Measurements from ENCODE around the gene IGHMBP2. TPM values are rescaled to one million over a fixed set of nuclear protein-coding genes. Genes with fewer than 3 reads are reported as not detected.

The IGHMBP2 gene
- total RNA-seq, 1 donor from 2014 or later, result 13.2 TPM

- intact Hi-C loops (cut with micrococcal nuclease), result no loop called here
- Histone ChIP-seq H3K36me3 (peaks cover 52% of the 10 kb centered on the region), H3K9me3 (replicated peaks) (no peaks in the 10 kb centered on the region), H3K27ac (replicated peaks) (peak overlapping the region; percentile 15), H3K27me3 (ENCODE audit: low read depth) (no peaks in the 10 kb centered on the region), H3K4me3 (no peak overlapping the region), H3K4me1 (peaks cover 39% of the 10 kb centered on the region)
- TF ChIP-seq, protein P1, sequence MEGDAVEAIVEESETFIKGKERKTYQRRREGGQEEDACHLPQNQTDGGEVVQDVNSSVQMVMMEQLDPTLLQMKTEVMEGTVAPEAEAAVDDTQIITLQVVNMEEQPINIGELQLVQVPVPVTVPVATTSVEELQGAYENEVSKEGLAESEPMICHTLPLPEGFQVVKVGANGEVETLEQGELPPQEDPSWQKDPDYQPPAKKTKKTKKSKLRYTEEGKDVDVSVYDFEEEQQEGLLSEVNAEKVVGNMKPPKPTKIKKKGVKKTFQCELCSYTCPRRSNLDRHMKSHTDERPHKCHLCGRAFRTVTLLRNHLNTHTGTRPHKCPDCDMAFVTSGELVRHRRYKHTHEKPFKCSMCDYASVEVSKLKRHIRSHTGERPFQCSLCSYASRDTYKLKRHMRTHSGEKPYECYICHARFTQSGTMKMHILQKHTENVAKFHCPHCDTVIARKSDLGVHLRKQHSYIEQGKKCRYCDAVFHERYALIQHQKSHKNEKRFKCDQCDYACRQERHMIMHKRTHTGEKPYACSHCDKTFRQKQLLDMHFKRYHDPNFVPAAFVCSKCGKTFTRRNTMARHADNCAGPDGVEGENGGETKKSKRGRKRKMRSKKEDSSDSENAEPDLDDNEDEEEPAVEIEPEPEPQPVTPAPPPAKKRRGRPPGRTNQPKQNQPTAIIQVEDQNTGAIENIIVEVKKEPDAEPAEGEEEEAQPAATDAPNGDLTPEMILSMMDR (IDR thresholded peaks at IDR 0.05; ENCODE audit: borderline replicate concordance), result no peak
- no peak for DNase-seq
Measured at GRCh38 chr11:68892576-68892975, 11.1 kb upstream of the IGHMBP2 start.

- intact Hi-C loops (cut with micrococcal nuclease), result no loop called here
- TF ChIP-seq, protein P1 (IDR thresholded peaks at IDR 0.05; ENCODE audit: borderline replicate concordance), result no peak
- peaks cover 40% of the 10 kb centered on the region for H3K4me1 ChIP-seq
Measured at GRCh38 chr11:68893282-68893681, 10.4 kb upstream of the IGHMBP2 start.

GRCh38 chr11:68896171-68896959, 7.3 kb upstream of the IGHMBP2 start:
- Histone ChIP-seq H3K27ac (replicated peaks) (peak overlapping the region; percentile 56), H3K36me3 (peaks cover 85% of the 10 kb centered on the region), H3K9me3 (replicated peaks) (no peaks in the 10 kb centered on the region), H3K4me1 (peaks cover 27% of the 10 kb centered on the region), H3K27me3 (ENCODE audit: low read depth) (no peaks in the 10 kb centered on the region), H3K4me3 (no peak overlapping the region)
- no peak for DNase-seq
- TF ChIP-seq, protein P1 (IDR thresholded peaks at IDR 0.05; ENCODE audit: borderline replicate concordance), result no peak
- intact Hi-C loops (cut with micrococcal nuclease), result no loop called here

More at GRCh38 chr11:68893282-68893681, 10.4 kb upstream of the IGHMBP2 start:
- Histone ChIP-seq H3K36me3 (peaks cover 59% of the 10 kb centered on the region), H3K9me3 (replicated peaks) (no peaks in the 10 kb centered on the region), H3K27me3 (ENCODE audit: low read depth) (no peaks in the 10 kb centered on the region), H3K4me3 (no peak overlapping the region), H3K27ac (replicated peaks) (no peak overlapping the region)
- no peak for DNase-seq

DNA sequence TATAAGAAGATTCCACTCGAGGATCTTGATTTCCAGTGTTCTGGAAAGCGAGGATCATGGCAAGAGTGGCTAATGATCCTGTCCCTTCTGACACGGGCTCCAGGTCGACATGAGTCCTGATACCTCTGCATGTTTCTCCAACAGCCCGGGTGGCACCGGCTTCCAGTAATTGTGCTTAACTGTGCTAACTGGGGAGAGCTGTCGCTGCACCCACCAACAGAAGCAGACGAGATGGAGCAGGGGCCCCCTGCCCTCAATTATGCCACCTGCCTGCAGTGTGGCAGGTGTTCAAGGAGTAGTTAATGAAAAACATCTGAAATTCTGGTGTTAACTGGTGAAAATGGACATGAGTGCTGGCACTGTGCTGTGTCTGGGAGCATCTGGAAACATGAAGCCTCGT, 6.2 kb upstream of the IGHMBP2 start:
- intact Hi-C loops (cut with micrococcal nuclease), result no loop called here
- Histone ChIP-seq H3K27ac (replicated peaks) (peak overlapping the region; percentile 56), H3K4me3 (no peak overlapping the region), H3K27me3 (ENCODE audit: low read depth) (no peaks in the 10 kb centered on the region), H3K9me3 (replicated peaks) (no peaks in the 10 kb centered on the region), H3K4me1 (peaks cover 32% of the 10 kb centered on the region), H3K36me3 (peaks cover 85% of the 10 kb centered on the region)
- TF ChIP-seq, protein P1 (IDR thresholded peaks at IDR 0.05; ENCODE audit: borderline replicate concordance), result no peak
- DNase-seq, result no peak

DNA sequence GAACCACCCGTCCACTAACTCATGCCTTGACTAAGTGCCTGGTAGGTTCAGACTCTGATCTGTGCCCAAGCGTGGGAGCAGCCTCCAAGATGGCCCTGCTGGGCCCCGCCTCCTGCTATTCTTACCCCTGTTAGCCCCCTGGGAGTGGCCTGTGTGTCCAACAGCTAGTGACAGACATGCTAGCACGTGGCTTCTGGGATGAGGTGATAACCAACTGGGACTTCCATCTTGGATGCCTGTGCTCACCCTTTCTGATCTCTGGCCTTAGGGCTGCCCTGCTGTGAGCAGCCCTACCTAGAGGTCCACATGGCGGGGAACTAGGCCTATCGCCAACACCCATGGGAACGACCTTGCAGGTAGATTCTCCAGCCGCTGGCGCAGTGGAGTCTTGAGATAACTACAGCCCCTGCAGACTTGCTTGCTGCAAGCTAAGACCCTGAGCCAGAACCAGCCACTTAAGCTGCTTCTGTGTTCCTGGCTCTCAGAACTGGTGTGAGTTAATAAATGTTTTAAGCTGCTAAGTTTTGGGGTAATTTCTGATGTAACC, 2.8 kb upstream of the IGHMBP2 start:
- Histone ChIP-seq H3K4me1 (peaks cover 65% of the 10 kb centered on the region), H3K4me3 (no peak overlapping the region), H3K27me3 (ENCODE audit: low read depth) (no peaks in the 10 kb centered on the region), H3K27ac (replicated peaks) (no peak overlapping the region), H3K36me3 (peaks cover 50% of the 10 kb centered on the region), H3K9me3 (replicated peaks) (no peaks in the 10 kb centered on the region)
- intact Hi-C loops (cut with micrococcal nuclease), result no loop called here
- TF ChIP-seq, protein P1 (IDR thresholded peaks at IDR 0.05; ENCODE audit: borderline replicate concordance), result no peak
- no peak for DNase-seq

All from left ventricle myocardium inferior (tissue), 1 donor.